Activated naive CD4-positive, alpha-beta T cell treated with anti-CD3 and anti-CD28 coated beads, Interleukin-2, amount 50 U/mL, for 72 hours (primary cell): ENCODE results near the gene SNTB2. TPM values are rescaled to one million over a fixed set of nuclear protein-coding genes. Genes with fewer than 3 reads are reported as not detected.

Source experiments
- ATAC-seq, 2 donors: fragments of 150-1000 bp; cut with Tn5 transposase; 2 replicates each; pipeline ENCODE4 v1.10.0; 2021; ENCODE audit warnings: mild to moderate bottlenecking in 2 of 2, moderate library complexity in 2 of 2
- DNase-seq, 2 donors: peaks; one replicate each; pipeline ENCODE4 v3.0.0; 2021 to 2022; ENCODE audit warnings: low spot score in 2 of 2
- H3K27ac Mint-ChIP-seq, 2 donors: one replicate each; pipeline ENCODE4 v1.8.0; 2022; ENCODE audit warnings: mild to moderate bottlenecking in 2 of 2, mixed read lengths in 2 of 2
- H3K36me3 Mint-ChIP-seq, 2 donors: one replicate each; pipeline ENCODE4 v1.8.0; 2022; ENCODE audit warnings: mixed read lengths in 2 of 2
- H3K9me3 Mint-ChIP-seq, 2 donors: one replicate each; pipeline ENCODE4 v1.8.0; 2022; ENCODE audit warnings: mixed read lengths in 2 of 2
- total RNA-seq, 2 donors: library from RNA; stranded (reverse); gene quantifications; one replicate each; pipeline ENCODE4 v1.2.3, GENCODE V29; 2022

The SNTB2 gene
- total RNA-seq, 2 donors from 2014 or later: 12.7 to 21.2 TPM

GRCh38 chr16:69197573-69197972, 10.6 kb downstream of the SNTB2 start:
- ATAC-seq: no peak
- Mint-ChIP-seq H3K9me3 (no peaks in the 10 kb centered on the region), H3K36me3 (no peaks in the 10 kb centered on the region)

DNA sequence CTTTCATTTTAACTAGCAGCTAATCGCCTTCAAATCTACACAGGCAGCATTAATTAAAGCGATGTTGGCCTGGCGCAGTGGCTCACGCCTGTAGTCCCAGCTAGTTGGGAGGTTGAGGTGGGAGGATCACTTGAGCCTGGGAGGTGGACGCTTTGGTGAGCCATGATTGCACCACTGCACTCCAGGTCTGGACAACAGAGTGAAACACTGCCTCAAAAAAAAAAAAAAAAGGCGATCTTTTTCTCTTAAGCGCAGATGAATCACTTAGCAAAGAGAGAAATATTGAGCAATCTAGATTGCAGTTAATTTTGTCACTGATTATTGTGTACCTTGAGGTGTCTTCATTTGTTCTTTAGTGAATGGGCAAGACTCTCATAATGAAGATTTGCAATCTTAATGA, 12.4 kb downstream of the SNTB2 start:
- no peaks in the 10 kb centered on the region for H3K36me3 Mint-ChIP-seq
- no peak for ATAC-seq
- H3K27ac Mint-ChIP-seq: no peak overlapping the region
- H3K9me3 Mint-ChIP-seq: no peaks in the 10 kb centered on the region
- no peak for DNase-seq

More at GRCh38 chr16:69197573-69197972, 10.6 kb downstream of the SNTB2 start:
- H3K27ac Mint-ChIP-seq: no peak overlapping the region
- DNase-seq: no peak

DNA sequence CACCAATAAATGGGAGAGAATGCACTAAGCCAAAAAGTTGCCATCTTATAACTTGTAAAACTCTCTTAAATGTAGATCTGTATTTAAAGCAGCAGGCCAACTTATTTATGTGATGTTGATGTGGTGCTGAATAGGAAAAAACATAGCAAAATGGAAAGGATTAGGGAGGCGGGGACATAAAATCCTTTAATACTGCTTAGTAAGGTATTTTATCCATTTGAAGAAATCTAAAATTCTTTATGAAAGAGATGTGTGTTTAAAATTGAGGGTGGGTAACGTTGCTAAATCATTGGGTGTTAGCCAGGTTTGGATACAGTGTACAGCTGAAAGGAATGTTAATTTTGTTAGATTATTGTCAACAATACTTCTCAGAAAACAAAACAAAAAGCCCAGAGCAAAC, 14.3 kb downstream of the SNTB2 start:
- Mint-ChIP-seq H3K27ac (no peak overlapping the region), H3K9me3 (no peaks in the 10 kb centered on the region), H3K36me3 (no peaks in the 10 kb centered on the region)
- ATAC-seq (no peak), DNase-seq (no peak)

DNA sequence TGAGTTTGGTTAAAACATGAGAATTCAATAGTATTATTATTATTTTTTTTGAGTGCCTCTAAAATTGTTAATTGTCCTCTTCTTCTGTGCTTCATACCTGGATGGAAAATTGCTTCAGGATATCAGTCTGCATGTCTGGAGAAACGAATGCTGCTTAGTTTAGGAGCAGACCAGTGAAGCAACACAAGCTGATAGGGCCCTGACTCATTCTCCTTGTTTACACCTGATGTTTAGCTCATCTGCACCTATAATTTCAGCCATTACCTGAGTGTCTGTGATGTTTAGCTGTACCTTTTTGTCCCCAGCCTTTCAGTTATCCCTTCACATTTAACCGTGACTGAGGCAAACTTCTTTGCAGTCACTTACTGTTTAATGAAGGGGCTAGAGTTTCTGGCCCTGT, 14.8 kb downstream of the SNTB2 start:
- H3K9me3 Mint-ChIP-seq: no peaks in the 10 kb centered on the region
- no peaks in the 10 kb centered on the region for H3K36me3 Mint-ChIP-seq
- no peak for DNase-seq
- ATAC-seq: no peak
- no peak overlapping the region for H3K27ac Mint-ChIP-seq

DNA sequence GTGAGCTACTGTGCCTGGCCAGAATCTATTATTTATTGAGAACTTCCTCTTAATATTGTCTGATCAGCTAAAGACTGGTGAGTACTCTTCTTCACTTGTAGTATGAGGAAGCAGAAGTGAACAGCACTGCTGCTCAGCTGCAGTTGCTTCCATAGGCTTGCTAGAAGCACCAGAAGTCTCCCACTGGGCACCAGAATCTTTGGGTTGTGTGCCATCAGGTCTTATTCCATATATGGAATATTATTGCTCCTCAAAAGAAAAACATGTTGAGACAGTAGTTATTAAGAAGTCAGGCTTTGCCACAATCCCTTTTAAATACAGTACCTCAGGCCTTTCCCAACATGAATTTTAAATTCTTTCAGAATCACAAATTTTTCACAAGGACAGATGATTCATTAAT, 17.2 kb downstream of the SNTB2 start:
- H3K27ac Mint-ChIP-seq: peak overlapping the region in 1 of 2 donors; percentile 39
- H3K9me3 Mint-ChIP-seq: no peaks in the 10 kb centered on the region
- no peaks in the 10 kb centered on the region for H3K36me3 Mint-ChIP-seq
- ATAC-seq (no peak), DNase-seq (no peak)

DNA sequence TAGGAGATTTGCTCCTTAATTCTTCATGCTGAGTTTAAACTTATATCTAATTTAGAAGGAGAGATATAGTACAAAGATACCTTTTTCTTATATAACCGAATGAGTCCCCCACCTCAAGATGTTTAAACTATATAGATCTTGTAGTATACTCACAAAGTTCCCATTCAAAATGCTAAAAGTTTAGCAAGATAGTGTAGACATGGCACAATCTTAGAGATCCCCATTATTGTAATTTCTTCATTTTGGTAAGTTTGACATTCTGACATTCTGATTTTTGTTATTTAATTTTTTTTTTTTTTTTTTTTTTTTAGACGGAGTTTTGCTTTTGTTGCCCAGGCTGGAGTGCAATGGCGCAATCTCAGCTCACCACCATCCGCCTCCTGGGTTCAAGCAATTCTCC, 22.8 kb downstream of the SNTB2 start:
- H3K36me3 Mint-ChIP-seq: no peaks in the 10 kb centered on the region
- no peak overlapping the region for H3K27ac Mint-ChIP-seq
- H3K9me3 Mint-ChIP-seq: no peaks in the 10 kb centered on the region
- DNase-seq: no peak
- no peak for ATAC-seq

GRCh38 chr16:69217433-69217832, 30.5 kb downstream of the SNTB2 start:
- Mint-ChIP-seq H3K9me3 (no peaks in the 10 kb centered on the region), H3K27ac (no peak overlapping the region), H3K36me3 (no peaks in the 10 kb centered on the region)
- DNase-seq (no peak), ATAC-seq (peak; percentile 70 to 79)

DNA sequence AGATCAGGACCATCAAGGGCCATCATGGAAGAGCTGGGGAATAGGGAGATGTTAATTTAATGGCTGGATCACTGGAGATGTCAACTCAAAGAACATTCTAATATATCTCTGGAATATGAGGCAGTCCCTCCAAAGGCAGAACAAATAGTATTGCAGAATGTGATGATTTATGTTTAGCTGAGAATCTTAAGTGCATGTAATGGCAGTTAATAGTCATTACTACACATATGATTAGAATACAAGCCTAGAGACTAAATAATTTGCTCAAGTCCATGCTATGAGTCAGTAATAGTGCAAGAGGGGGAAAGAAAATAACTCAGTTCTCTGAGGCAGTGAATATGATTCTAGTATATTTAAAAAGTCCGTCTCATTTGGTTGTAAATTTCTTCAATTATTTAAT, 32.3 kb downstream of the SNTB2 start:
- ATAC-seq (no peak), DNase-seq (no peak)
- no peaks in the 10 kb centered on the region for H3K9me3 Mint-ChIP-seq
- H3K27ac Mint-ChIP-seq: no peak overlapping the region
- H3K36me3 Mint-ChIP-seq: no peaks in the 10 kb centered on the region

- Mint-ChIP-seq H3K9me3 (no peaks in the 10 kb centered on the region), H3K36me3 (no peaks in the 10 kb centered on the region), H3K27ac (peak overlapping the region in 1 of 2 donors; percentile 10)
- no peak for DNase-seq
- peak in 1 of 2 donors; percentile 77 for ATAC-seq
Observed at GRCh38 chr16:69223882-69224281, 36.9 kb downstream of the SNTB2 start.

GRCh38 chr16:69225121-69225520, 38.2 kb downstream of the SNTB2 start:
- DNase-seq (no peak), ATAC-seq (no peak)
- no peaks in the 10 kb centered on the region for H3K9me3 Mint-ChIP-seq
- H3K27ac Mint-ChIP-seq: no peak overlapping the region
- no peaks in the 10 kb centered on the region for H3K36me3 Mint-ChIP-seq

GRCh38 chr16:69233124-69233523, 46.2 kb downstream of the SNTB2 start:
- DNase-seq: no peak
- no peak for ATAC-seq
- H3K36me3 Mint-ChIP-seq: no peaks in the 10 kb centered on the region
- H3K9me3 Mint-ChIP-seq: no peaks in the 10 kb centered on the region
- H3K27ac Mint-ChIP-seq: no peak overlapping the region

DNA sequence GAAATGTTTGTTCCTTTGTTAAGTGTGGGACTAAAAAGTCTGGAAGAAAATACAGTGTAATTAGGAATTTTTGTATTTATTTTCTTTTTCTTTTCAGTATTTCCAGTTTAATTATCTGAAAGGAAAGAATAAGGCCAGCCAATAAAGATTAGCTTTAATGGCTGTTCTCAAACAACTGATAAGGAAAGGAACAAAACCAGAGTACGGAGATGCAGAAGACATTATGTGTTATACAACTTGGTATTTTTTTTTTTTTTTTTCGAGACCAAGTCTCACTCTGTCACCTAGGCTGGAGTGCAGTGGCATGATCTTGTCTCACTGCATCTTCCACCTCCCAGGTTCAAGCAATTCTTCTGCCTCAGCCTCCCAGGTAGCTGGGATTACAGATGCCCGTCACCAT, 47.5 kb downstream of the SNTB2 start:
- H3K9me3 Mint-ChIP-seq: no peaks in the 10 kb centered on the region
- DNase-seq: no peak
- no peaks in the 10 kb centered on the region for H3K36me3 Mint-ChIP-seq
- H3K27ac Mint-ChIP-seq: no peak overlapping the region
- no peak for ATAC-seq

DNA sequence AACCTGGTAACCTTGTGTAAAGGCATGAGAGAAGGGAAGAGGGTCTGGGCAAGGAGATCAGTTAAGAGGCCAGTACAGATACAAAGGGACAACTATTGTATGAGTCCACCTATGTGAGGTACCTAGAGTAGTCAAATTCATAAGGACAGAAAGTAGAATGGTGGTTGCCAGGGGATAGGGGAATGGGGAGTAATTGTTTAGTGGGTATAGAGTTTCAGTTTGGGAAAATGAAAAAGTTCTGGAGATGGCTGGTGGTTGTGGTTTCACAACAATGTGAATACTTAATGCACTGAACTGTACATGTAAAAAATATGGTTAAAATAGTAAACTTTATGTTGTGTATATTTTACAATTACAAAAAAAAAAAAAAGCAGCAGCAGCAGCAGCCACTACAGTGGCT, 49.4 kb downstream of the SNTB2 start:
- ATAC-seq (no peak), DNase-seq (no peak)
- Mint-ChIP-seq H3K36me3 (no peaks in the 10 kb centered on the region), H3K27ac (no peak overlapping the region), H3K9me3 (no peaks in the 10 kb centered on the region)

DNA sequence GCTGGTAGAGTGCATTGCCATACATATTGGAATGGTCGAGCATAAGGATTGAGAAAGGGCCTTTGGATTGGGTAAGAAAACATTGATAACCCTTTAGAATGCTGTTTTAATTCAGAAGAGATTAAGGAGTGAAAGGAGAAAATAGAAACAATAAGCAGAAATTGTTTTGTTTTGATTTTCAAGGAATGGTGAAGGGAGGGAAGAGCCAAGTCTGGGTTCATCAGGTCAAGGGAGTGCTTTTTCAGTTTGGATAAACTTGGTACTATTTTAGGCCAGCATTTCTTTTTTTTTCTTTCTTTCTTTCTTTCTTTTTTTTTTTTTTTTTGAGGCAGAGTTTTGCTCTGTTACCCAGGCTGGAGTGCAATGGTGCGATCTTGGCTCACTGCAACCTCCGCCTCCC, 50.3 kb downstream of the SNTB2 start:
- Mint-ChIP-seq H3K36me3 (no peaks in the 10 kb centered on the region), H3K27ac (no peak overlapping the region), H3K9me3 (no peaks in the 10 kb centered on the region)
- no peak for DNase-seq
- ATAC-seq: no peak

GRCh38 chr16:69239851-69240250, 52.9 kb downstream of the SNTB2 start:
- DNase-seq (no peak), ATAC-seq (no peak)
- no peaks in the 10 kb centered on the region for H3K36me3 Mint-ChIP-seq
- H3K9me3 Mint-ChIP-seq: no peaks in the 10 kb centered on the region
- H3K27ac Mint-ChIP-seq: no peak overlapping the region

DNA sequence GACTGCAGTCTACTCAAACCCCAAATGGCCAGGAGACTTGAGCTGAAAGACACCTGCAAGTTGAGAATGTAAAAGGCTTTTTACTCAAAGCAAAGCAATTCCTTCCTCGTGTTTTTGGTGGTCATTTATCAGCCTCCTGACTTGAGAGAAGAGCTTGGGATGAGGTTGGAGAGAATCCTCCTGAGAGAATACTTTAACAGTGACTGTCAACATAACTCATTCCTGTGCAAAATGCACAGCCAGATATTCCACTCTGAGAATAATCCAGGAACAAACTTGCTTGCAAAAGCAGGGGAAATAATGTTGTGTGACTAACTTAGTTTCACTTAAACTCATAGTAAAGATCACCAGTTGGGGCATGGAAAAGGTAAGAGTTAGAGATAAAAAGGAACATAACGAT, 53.4 kb downstream of the SNTB2 start:
- ATAC-seq (no peak), DNase-seq (no peak)
- Mint-ChIP-seq H3K9me3 (no peaks in the 10 kb centered on the region), H3K36me3 (no peaks in the 10 kb centered on the region), H3K27ac (no peak overlapping the region)

- Mint-ChIP-seq H3K27ac (no peak overlapping the region), H3K9me3 (no peaks in the 10 kb centered on the region)
- ATAC-seq: no peak
Observed at GRCh38 chr16:69241926-69242325, 55.0 kb downstream of the SNTB2 start.

GRCh38 chr16:69243479-69243878, 56.5 kb downstream of the SNTB2 start:
- DNase-seq (no peak), ATAC-seq (no peak)
- Mint-ChIP-seq H3K9me3 (no peaks in the 10 kb centered on the region), H3K36me3 (no peaks in the 10 kb centered on the region), H3K27ac (no peak overlapping the region)

More at GRCh38 chr16:69241926-69242325, 55.0 kb downstream of the SNTB2 start:
- no peaks in the 10 kb centered on the region for H3K36me3 Mint-ChIP-seq
- DNase-seq: no peak

DNA sequence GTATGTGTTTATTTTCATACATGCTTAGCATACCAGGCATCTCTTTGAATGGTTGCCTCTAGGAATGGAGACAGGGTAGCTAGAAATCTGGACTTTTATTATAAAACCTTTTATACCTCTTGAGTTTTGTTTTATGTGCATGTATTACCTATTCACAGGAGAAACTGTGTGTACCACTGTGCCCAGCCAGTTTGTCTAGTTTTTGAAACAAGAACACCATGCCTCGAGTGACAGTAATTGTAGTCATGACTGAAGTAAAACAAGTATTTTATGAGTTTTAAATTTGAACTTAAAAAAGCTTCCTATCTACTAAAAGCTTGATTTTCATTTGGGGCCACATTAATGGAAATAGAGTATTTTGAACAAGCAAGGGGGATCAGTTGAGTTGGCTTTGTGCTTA, 57.4 kb downstream of the SNTB2 start:
- Mint-ChIP-seq H3K9me3 (no peaks in the 10 kb centered on the region), H3K27ac (no peak overlapping the region), H3K36me3 (no peaks in the 10 kb centered on the region)
- DNase-seq (no peak), ATAC-seq (no peak)
